Dedifferentiated amniotic fluid mesenchymal stem cell (primary cell): ENCODE measurements around the gene MED16.

Experiments used
- DNase-seq: peaks from one replicate; pipeline ENCODE4 v3.0.0-alpha.2; 2016; ENCODE audit errors: extremely low spot score

The MED16 gene

GRCh38 chr19:928471-929202 is 35.6 kb upstream of the MED16 start:
- DNase-seq: no peak

- DNase-seq: no peak
Measured at GRCh38 chr19:927780-928401, 34.9 kb upstream of the MED16 start.

DNA sequence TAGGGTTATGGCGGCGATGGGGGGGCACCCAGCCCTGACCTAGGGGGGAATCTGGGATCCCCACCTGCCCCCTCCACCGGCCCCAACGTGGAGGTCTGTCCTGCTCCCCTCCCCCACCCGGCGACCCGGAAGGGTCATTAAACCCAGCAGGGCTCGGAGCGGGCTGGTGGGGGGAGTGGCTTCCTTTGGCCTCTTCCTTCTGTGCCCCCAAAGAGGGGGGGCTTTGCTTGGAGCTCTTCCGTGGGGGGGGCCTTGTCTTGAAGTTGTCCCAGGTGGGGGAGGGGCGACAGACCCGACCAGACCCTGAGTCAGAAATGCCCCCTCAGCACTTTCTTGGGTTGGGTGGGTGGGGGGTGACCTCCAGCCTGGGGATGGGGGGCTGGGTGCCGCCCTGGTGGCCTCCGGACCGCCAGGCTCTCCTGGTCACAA is 34.4 kb upstream of the MED16 start:
- no peak for DNase-seq

DNA sequence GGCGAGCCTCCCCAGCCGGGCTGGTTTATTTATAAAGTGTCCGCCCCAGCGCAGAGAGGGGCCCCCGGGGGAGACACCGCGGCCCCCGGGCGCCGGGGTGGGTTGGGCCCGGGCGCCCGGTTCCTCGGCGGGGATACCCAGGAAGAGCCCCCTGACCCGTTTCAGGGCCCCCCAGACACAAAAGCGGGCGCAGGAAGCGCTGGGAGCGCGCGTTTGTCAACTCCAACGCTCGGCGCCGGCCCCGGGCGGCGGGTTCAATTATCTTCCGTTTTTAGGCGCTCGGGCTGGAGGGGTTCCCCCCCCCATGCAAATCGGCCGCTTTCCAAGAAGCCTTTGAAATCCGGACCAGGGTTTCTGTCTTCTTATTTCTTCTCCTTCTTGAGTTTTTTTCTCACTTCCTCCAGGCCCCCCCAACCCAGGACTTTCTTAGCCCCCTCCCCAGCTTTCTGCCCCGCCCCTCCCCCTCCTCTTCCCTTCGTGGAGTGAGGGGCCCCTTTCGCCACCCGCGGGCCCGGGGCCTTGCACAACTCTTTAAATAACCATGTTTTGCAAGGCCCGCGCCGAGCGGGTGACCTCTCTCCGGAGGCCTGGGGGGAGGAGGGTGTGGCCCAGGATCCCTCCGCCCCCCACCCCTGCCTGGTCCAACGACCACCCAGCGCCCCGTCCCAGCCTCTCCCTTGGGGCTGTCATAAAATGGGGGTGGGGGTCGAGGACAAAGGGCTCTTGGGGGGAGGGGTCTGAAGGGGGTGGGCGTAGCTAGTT is 33.8 kb upstream of the MED16 start:
- no peak for DNase-seq

DNA sequence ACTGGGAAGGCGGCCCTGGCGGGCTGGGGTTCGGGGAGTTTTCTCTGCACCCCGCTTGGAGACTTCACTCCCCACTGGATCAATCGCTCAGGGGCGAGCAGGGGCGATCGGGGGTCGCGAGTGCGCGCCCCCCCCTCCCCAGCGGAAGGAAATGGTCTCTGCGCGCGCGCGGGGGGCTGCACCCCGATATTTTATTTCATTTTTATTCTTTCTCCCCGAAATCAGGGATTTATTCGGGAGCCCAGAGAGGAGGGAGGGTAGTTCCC is 33.3 kb upstream of the MED16 start:
- DNase-seq: no peak

GRCh38 chr19:925526-926322 is 32.7 kb upstream of the MED16 start, which contains the start of gene ARID3A:
TSS of gene ARID3A (plus strand) at chr19:926035. CDS start at chr19:929529, 3,494 bp downstream.
- DNase-seq: peak; percentile 58

DNA sequence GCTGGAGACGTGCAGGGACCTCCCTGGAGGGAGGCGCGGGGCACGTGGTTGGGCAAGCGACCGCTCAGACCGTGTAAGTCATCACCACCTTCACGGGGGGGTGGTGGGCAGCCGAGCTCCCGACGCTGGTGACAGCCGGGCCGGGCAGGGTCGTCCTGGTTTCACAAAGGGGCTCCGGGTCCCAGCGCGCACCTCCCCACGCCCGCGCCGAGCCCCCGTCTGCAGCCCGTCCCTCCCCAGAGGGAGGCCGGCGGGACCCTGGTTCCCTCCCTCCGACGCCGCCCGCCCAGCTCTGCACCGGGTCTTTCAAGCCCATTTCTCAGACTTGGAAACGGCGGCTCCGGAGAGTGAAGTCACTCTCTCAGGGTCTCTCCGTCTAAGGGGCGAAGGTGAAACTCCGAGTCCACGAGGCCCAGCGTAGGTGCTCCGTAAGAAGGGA is 32.1 kb upstream of the MED16 start:
- no peak for DNase-seq

DNA sequence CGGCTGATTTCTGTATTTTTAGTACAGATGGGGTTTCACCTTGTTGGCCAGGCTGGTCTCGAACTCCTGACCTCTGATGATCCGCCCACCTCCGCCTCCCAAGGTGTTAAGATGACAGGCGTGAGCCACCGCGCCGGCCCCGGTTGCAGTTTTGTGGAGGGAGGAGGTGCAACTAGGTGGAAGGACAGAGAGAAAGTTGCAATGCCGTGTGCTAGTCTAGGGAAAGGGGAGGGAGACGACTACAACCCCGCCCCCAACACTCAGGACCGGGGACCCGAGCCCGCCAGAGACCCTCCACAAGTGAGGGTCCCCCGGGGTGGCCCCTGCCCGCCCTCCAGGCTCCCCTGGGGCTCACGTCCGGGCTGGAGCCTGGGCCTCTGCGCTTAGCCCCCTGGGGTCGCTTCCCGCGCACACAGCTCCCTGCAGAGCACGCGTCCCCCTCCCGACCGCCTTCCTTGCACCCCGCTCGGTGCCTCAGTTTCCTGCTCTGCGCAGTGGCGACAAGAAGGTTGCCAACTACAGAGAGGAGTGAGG is 31.6 kb upstream of the MED16 start:
- DNase-seq: no peak

DNA sequence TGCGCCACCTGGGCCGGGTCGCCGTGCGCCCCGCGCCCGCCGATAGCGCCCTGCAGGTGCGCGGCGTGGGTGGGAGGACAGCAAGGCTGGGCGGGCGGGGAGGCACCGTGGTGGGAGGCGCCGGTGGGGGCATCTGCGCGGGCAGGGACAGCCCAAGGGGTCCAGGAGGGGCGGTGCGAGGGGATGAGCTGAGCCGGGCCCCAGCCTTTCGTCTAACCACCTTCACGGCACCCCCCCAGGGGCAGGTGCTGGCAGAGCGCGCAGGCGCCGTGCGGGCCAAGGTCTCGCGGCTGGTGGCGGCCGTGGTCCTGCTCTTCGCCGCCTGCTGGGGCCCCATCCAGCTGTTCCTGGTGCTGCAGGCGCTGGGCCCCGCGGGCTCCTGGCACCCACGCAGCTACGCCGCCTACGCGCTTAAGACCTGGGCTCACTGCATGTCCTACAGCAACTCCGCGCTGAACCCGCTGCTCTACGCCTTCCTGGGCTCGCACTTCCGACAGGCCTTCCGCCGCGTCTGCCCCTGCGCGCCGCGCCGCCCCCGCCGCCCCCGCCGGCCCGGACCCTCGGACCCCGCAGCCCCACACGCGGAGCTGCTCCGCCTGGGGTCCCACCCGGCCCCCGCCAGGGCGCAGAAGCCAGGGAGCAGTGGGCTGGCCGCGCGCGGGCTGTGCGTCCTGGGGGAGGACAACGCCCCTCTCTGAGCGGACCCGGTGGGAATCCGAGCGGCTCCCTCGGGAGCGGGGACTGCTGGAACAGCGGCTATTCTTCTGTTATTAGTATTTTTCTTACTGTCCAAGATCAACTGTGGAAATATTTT is 27.3 kb upstream of the MED16 start:
- DNase-seq: no peak

DNA sequence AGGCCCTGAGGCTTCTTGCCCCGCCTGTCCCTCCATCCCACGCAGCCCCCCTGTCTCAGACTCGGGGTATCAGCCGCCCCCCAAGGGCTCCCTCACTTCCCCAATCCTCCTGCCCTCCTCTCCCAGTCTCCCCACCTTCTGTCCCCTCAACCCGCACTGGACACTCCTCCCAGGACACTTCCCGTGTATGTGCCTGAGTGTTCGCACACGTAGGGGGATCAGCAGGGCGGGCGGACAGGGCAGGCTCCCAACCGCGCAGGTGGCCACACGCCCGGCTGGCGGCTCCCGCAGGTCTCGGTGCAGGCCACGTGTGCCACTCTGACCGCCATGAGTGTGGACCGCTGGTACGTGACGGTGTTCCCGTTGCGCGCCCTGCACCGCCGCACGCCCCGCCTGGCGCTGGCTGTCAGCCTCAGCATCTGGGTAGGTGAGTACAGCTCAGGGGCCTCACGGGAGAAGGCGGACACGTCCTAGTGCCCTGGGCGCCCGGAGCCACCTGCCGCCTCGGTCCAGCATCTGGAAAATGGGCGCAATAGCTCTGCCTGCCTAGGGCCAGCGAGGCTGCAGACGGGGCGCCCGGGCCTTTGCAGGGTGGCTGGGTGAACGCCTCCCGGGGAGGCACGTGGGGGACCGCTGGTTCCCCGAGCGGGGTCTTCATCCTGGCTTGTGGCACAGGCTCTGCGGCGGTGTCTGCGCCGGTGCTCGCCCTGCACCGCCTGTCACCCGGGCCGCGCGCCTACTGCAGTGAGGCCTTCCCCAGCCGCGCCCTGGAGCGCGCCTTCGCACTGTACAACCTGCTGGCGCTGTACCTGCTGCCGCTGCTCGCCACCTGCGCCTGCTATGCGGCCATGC is 26.4 kb upstream of the MED16 start:
- no peak for DNase-seq

DNA sequence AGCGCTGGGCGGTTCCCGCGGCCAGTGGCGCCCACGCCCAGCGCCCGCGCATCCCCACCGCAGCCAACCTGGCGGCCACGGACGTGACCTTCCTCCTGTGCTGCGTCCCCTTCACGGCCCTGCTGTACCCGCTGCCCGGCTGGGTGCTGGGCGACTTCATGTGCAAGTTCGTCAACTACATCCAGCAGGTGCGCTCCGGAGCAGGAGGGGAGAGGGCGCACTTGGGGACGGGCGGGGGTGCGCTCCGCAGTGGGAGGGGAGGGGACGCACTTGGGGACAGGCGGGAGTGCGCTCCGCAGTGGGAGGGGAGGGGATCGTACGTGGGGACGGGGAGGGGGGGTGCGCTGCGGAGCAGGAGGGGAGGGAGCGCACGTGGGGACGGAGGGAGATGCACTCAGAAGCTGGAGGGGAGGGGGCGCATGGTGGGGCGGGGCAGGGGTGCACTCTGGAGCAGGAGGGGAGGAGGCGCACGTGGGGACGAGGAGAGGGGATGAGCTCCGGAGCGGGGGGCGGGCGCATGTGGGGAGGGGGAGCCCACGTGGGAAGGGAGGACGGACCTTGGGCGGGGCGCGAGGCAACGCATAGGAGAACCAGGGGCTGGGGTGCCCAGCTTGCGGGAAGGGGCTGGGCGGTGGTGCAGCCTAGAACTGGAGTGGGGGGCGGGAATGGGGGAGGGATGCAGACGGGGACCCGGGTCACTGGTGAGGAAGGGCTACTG is 25.7 kb upstream of the MED16 start:
- no peak for DNase-seq

GRCh38 chr19:918152-918437 is 25.1 kb upstream of the MED16 start:
- DNase-seq: no peak

DNA sequence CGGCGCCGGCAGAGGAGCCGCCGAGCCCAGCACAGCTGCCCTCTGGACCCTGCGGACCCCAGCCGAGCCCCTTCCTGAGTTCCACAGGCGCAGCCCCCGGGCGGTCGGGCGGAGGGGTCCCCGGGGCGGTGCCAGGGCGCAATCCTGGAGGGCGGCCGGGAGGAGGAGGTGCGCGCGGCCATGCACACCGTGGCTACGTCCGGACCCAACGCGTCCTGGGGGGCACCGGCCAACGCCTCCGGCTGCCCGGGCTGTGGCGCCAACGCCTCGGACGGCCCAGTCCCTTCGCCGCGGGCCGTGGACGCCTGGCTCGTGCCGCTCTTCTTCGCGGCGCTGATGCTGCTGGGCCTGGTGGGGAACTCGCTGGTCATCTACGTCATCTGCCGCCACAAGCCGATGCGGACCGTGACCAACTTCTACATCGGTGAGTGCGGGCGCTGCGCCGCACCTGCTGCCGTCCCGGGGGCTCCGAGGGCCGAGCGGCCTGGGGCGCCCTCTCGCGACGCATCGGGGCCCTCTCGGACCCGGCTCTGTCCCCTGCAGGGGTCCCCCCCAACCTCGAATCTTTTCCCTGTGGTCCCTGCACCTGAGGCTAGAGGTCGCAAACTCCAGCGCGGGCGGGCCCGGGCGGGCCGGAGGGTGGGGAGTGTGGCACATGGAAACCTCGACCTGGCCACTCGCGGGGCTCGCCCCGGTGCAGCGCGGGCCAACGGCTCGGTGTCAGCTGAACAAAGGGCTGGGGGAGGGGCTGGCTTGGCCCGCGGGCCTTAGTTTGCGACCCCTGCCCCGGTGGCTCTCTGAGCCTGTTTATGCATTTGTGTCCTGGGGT is 24.6 kb upstream of the MED16 start, which contains the start of gene KISS1R:
Gene KISS1R (plus strand): TSS at position 11 of the 829 bp plus-strand sequence. CDS start 170 bp downstream, at position 181.
- DNase-seq: no peak

- DNase-seq: no peak
Measured at GRCh38 chr19:916645-917322, 23.8 kb upstream of the MED16 start.

DNA sequence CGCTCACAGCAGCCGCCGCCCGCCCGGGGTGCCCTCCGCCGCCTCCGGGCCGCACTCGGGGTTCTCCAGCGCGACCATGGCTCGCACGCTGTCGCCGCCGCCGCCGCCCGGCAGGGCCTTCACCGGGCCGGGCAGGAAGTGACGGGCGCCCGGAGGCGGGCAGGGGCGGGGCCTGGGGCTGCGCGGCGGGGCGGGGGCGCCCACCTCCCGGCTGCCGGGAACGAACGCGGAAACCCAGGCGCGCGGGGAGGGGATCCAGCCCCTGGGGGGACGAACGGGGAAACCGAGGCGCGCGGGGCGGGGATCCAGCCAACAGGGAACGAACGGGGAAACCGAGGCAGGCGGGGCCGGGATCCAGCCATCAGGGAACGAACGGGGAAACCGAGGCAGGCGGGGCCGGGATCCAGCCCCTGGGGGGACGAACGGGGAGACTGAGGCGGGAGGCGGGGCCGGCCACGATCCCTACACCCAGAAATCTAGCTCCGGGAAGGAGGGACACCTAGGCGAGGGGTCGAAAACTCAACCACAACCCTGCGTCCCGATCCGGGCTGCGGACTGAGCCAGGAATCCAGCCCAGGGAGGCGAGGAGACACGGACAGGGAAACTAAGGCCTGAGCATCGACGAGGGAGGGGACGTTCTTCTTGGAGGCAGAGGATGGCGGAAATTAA is 20.2 kb upstream of the MED16 start, which contains the start of gene R3HDM4:
Gene R3HDM4 (minus strand): TSS at position 140 of the 669 bp plus-strand sequence. CDS start 62 bp downstream, at position 78.
- peak; percentile 20 for DNase-seq

GRCh38 chr19:912181-913079 is 19.4 kb upstream of the MED16 start:
- no peak for DNase-seq
